ENCODE results near the gene SSH3. TPM values are rescaled to one million over a fixed set of nuclear protein-coding genes. Genes with fewer than 3 reads are reported as not detected.
A peak's percentile ranks its signal among the peaks of the same experiment; 100 is the strongest.

SSH3 gene
- total RNA-seq, 4 donors from 2014 or later = 7.7 to 48.8 (median 19.1) TPM

DNA sequence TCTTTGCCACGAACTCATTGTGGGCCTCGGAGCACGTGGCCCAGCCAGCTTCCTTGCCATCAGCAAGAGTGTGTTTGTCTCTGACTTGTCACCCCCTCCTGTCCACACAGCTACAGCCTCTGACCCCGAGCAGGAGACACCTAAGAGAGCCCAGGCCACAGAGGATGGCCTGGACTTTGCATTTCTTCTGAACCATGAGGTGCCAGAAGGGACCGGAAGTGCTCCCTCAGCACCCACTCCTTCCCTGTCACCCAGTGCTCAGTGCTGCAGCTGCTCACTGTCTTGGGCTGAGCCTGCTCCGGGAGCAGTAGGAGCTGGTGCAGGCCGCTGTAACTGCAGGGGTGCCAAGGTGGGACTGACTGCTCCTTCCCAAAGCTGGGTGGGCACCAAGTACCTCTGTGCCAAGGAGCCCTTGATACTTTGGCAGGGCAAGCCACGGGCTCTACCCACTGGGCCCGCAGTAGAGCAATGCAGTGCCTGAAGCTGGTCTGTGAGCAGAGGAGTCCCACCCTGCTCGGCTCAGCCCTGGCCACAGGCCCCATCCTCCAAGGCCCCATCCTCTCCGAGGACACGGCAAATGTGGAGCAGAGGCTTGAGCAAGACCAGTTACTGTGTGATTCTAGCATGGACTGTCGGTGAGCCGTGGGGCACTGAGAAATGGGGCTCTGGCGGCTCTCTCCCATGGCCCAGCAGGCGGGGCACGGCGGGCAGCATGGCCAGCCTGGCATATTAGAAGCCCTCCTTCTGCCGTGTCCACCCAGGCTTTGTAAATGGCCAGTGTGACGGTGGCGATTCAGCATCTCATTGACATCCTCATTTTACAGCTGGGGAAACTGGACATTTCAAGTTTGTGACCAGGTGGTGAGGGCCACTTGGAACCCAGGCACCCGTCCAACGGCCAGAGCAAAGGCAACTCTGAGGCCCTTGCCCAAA, 30.7 kb upstream of the SSH3 start:
- Histone ChIP-seq H3K9me3 (no peaks in the 10 kb centered on the region), H3K36me3 (no peaks in the 10 kb centered on the region), H3K4me1 (peaks cover 19 to 50% of the 10 kb centered on the region in 2 donors), H3K27ac (peak overlapping the region; percentile 28 to 88), H3K27me3 (no peaks in the 10 kb centered on the region), H3K4me3 (no peak overlapping the region)
- DNase-seq = peak; percentile 16 to 25
- TF ChIP-seq POLR2A (IDR thresholded peaks at IDR 0.05) = no peak
- no peak for TF ChIP-seq CTCF (IDR thresholded peaks at IDR 0.05)
- intact Hi-C loops (cut with DNase I; ENCODE audit: low total_unique reads) = no loop called here

GRCh38 chr11:67273260-67273990, 29.9 kb upstream of the SSH3 start:
- intact Hi-C loops (cut with DNase I; ENCODE audit: low total_unique reads) = no loop called here
- peak; percentile 14 to 16 for DNase-seq

DNA sequence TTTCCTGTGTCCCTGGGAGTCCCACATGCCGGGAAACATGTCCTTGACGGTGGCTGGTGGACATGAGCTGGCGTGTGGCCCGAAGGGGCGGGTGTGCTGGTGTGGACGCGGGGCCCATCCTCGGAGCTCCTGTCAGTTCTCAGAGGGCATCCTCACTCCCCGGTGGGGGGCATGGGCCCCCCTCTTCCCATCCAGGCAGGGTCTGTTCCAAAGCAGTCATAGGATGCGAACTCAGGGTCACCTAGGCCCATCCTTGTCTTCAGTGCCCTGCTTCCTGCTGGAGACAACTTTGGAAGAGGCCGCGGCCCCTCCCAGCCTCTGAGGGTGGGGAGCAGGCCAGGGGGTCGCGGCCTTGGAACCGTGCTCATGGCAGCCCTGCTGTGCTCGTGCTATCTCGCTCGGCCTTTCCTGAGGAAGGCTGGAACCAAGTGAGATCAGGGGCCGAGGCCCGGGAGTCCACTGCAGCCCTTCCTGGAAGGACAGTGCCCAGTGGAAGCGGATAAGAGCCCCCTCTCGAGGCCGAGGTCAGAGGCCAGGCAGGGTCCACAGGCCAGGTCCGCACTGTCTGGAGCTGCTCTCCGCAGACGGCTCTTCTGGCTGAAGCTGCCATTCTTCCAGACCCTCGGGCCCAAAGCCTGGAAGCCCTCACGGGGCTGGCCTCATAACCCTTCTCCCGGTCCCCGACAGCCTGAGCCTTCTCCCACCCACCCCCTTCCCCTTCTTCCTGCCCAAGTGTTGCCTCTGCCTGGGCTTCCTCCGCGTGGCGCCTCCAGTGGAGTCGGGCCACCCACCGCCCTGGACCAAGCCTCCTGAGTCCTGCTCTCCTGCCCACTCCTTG, 28.3 kb upstream of the SSH3 start:
- intact Hi-C loops (cut with DNase I; ENCODE audit: low total_unique reads) = no loop called here
- H3K4me3 ChIP-seq = no peak overlapping the region
- no peaks in the 10 kb centered on the region for H3K27me3 ChIP-seq
- DNase-seq = peak; percentile 41 to 52
- no peaks in the 10 kb centered on the region for H3K36me3 ChIP-seq
- TF ChIP-seq POLR2A (IDR thresholded peaks at IDR 0.05) (no peak), CTCF (IDR thresholded peaks at IDR 0.05) (no peak)
- H3K27ac ChIP-seq = peak overlapping the region; percentile 85 to 88
- no peaks in the 10 kb centered on the region for H3K9me3 ChIP-seq
- peaks cover 4 to 35% of the 10 kb centered on the region in 2 donors for H3K4me1 ChIP-seq

More at GRCh38 chr11:67273260-67273990, 29.9 kb upstream of the SSH3 start:
- no peaks in the 10 kb centered on the region for H3K27me3 ChIP-seq
- no peak overlapping the region for H3K4me3 ChIP-seq
- peak overlapping the region; percentile 28 to 88 for H3K27ac ChIP-seq
- H3K36me3 ChIP-seq = no peaks in the 10 kb centered on the region
- peaks cover 11 to 47% of the 10 kb centered on the region in 2 donors for H3K4me1 ChIP-seq
- no peak for TF ChIP-seq POLR2A (IDR thresholded peaks at IDR 0.05)
- TF ChIP-seq CTCF (IDR thresholded peaks at IDR 0.05) = no peak
- no peaks in the 10 kb centered on the region for H3K9me3 ChIP-seq

- Histone ChIP-seq H3K4me3 (no peak overlapping the region), H3K27ac (peak overlapping the region; percentile 85 to 88), H3K4me1 (peaks cover 4 to 35% of the 10 kb centered on the region in 2 donors), H3K27me3 (no peaks in the 10 kb centered on the region), H3K9me3 (no peaks in the 10 kb centered on the region), H3K36me3 (no peaks in the 10 kb centered on the region)
- intact Hi-C loops (cut with DNase I; ENCODE audit: low total_unique reads) = no loop called here
- no peak for TF ChIP-seq POLR2A (IDR thresholded peaks at IDR 0.05)
- TF ChIP-seq CTCF (IDR thresholded peaks at IDR 0.05) = no peak
- DNase-seq = peak in 1 of 2 donors; percentile 15
Observed at GRCh38 chr11:67275606-67276409, 27.5 kb upstream of the SSH3 start.
